ENCODE results near the gene BCL7A. TPM values are rescaled to one million over a fixed set of nuclear protein-coding genes. Genes with fewer than 3 reads are reported as not detected.

BCL7A gene
- total RNA-seq, 4 donors from 2014 or later: 18.3 to 27.2 (median 22.7) TPM

- intact Hi-C loops (cut with DNase I): no loop called here
- peaks cover 0 to 9% of the 10 kb centered on the region in 2 donors for H3K36me3 ChIP-seq
- no peak overlapping the region for H3K4me3 ChIP-seq (replicated peaks in 1 of 3)
- no peak overlapping the region for H3K27ac ChIP-seq
- no peaks in the 10 kb centered on the region for H3K27me3 ChIP-seq
- H3K4me1 ChIP-seq: peaks cover 4 to 7% of the 10 kb centered on the region in 2 donors
- TF ChIP-seq CTCF (IDR thresholded peaks at IDR 0.05) (no peak), POLR2A (IDR thresholded peaks at IDR 0.05) (no peak)
- WGBS, 2 donors: 97 to 99% methylated on average over 4 to 5 of the region's 7 CpGs
- DNase-seq: no peak
- no peaks in the 10 kb centered on the region for H3K9me3 ChIP-seq
These were observed 24.5 kb downstream of the BCL7A start for GRCh38 chr12:122046145-122046544.

GRCh38 chr12:122048151-122048550, 26.5 kb downstream of the BCL7A start:
- Histone ChIP-seq H3K27me3 (no peaks in the 10 kb centered on the region), H3K4me1 (peaks cover 3% of the 10 kb centered on the region in 2 donors), H3K9me3 (no peaks in the 10 kb centered on the region), H3K36me3 (peaks cover 0 to 9% of the 10 kb centered on the region in 2 donors), H3K27ac (no peak overlapping the region), H3K4me3 (replicated peaks in 1 of 3) (no peak overlapping the region)
- no peak for DNase-seq
- intact Hi-C loops (cut with DNase I): no loop called here
- WGBS, 2 donors: 87 to 92% methylated on average over 8 of the region's 8 CpGs
- TF ChIP-seq POLR2A (IDR thresholded peaks at IDR 0.05) (no peak), CTCF (IDR thresholded peaks at IDR 0.05) (no peak)

- no peaks in the 10 kb centered on the region for H3K9me3 ChIP-seq
- no peak overlapping the region for H3K27ac ChIP-seq
- no peak overlapping the region for H3K4me3 ChIP-seq (replicated peaks in 1 of 3)
- H3K36me3 ChIP-seq: no peaks in the 10 kb centered on the region
- no peaks in the 10 kb centered on the region for H3K27me3 ChIP-seq
- intact Hi-C loops (cut with DNase I): loop anchor here (5.0 kb wide), 1 partner anchor 147 kb away; no protein-coding TSS in a partner anchor
- 93% methylated on average over 9 of the region's 9 CpGs for WGBS, 2 donors
- peaks cover 0 to 9% of the 10 kb centered on the region in 2 donors for H3K4me1 ChIP-seq
- TF ChIP-seq CTCF (IDR thresholded peaks at IDR 0.05): no peak
- no peak for TF ChIP-seq POLR2A (IDR thresholded peaks at IDR 0.05)
- DNase-seq: no peak
These were observed 28.1 kb downstream of the BCL7A start for GRCh38 chr12:122049827-122050226.

- DNase-seq: no peak
- intact Hi-C loops (cut with DNase I): loop anchor here (5.0 kb wide), 1 partner anchor 147 kb away; no protein-coding TSS in a partner anchor
- no peak for TF ChIP-seq POLR2A (IDR thresholded peaks at IDR 0.05)
- no peak for TF ChIP-seq CTCF (IDR thresholded peaks at IDR 0.05)
- 84 to 91% methylated on average over 20 of the region's 20 CpGs for WGBS, 2 donors
- H3K9me3 ChIP-seq: no peaks in the 10 kb centered on the region
- H3K27me3 ChIP-seq: no peaks in the 10 kb centered on the region
- peaks cover 0 to 9% of the 10 kb centered on the region in 2 donors for H3K4me1 ChIP-seq
- no peaks in the 10 kb centered on the region for H3K36me3 ChIP-seq
- peak overlapping the region in 1 of 3 donors; percentile 19 for H3K27ac ChIP-seq
- H3K4me3 ChIP-seq (replicated peaks in 1 of 3): no peak overlapping the region
These were observed 29.0 kb downstream of the BCL7A start for GRCh38 chr12:122050706-122051105.

- Histone ChIP-seq H3K4me3 (replicated peaks in 1 of 3) (no peak overlapping the region), H3K27me3 (no peaks in the 10 kb centered on the region), H3K27ac (peak overlapping the region in 1 of 3 donors; percentile 19), H3K36me3 (no peaks in the 10 kb centered on the region), H3K4me1 (peaks cover 0 to 9% of the 10 kb centered on the region in 2 donors), H3K9me3 (no peaks in the 10 kb centered on the region)
- intact Hi-C loops (cut with DNase I): loop anchor here (5.0 kb wide), 1 partner anchor 146 kb away; no protein-coding TSS in a partner anchor
- 63 to 76% methylated on average over 10 to 13 of the region's 14 CpGs for WGBS, 2 donors
- peak in 1 of 2 donors; percentile 25 for DNase-seq
- TF ChIP-seq CTCF (IDR thresholded peaks at IDR 0.05) (no peak), POLR2A (IDR thresholded peaks at IDR 0.05) (no peak)
These were observed 29.7 kb downstream of the BCL7A start for GRCh38 chr12:122051231-122051876.
